Endothelial cell of umbilical vein (primary cell): ENCODE measurements around the gene KCNJ8. TPM values are rescaled to one million over a fixed set of nuclear protein-coding genes. Genes with fewer than 3 reads are reported as not detected.
"Not testable (repeated sequence)": the region's sequence is repeated elsewhere in the genome, so short reads cannot be mapped to it uniquely, and the experiment has no call there.

Source experiments
- BruUV-seq: library from RNA; stranded (reverse); fragments of 400-500 nt; replicated peaks from 2 replicates; lab custom pipeline; 2021; lab: Mats Ljungman, UMichigan
- CTCF ChIA-PET: fragments of 300-600, 350-600 bp; sonication (Branson Sonifier 250); formaldehyde crosslinking; loops from one replicate; lab custom pipeline; 2021; ENCODE audit warnings: antibody characterized with exemption, inconsistent platforms; lab: Charles Lee
- POLR2A ChIA-PET: fragments of 300-600, 350-600 bp; sonication (Branson Sonifier 250); formaldehyde crosslinking; loops from one replicate; lab custom pipeline; 2021; ENCODE audit warnings: antibody characterized with exemption, inconsistent platforms; lab: Charles Lee
- DNase-seq: peaks from one replicate; pipeline ENCODE4 v3.0.0-alpha.2; 2011; ENCODE audit warnings: low read depth, low spot score
- FAIRE-seq: peaks from 2 replicates; lab custom pipeline; 2011; peaks lifted over from hg19 to GRCh38; lab: Jason Lieb, UNC
- H2AFZ ChIP-seq: 2 replicates; pipeline ENCODE4 v1.6.0; 2012; ENCODE audit warnings: low read depth, low read length, control low read depth, inconsistent platforms
- H3K27ac ChIP-seq: 2 replicates; pipeline ENCODE4 v1.5.1; 2011; ENCODE audit warnings: low read depth, mild to moderate bottlenecking, control low read depth, low read length, moderate library complexity; ENCODE audit not compliant: insufficient read depth
- H3K27me3 ChIP-seq, 2 experiments: 2 replicates each; pipeline versions ENCODE4 v1.6.0 to v1.6.1; 2011; ENCODE audit warnings: low read length in 2 of 2, mixed read lengths in 1 of 2; ENCODE audit not compliant: control insufficient read depth in 2 of 2, insufficient read depth in 2 of 2
- H3K36me3 ChIP-seq, 2 experiments: 2 replicates in 1 of 2; 3 replicates in 1 of 2; pipeline ENCODE4 v1.5.1; 2011; ENCODE audit warnings: low read length in 2 of 2, mild to moderate bottlenecking in 1 of 2, moderate library complexity in 1 of 2; ENCODE audit not compliant: control insufficient read depth in 2 of 2, insufficient read depth in 2 of 2; ENCODE audit errors: extremely low read depth in 1 of 2
- H3K4me1 ChIP-seq: 3 replicates; pipeline ENCODE4 v1.5.1; 2011; ENCODE audit warnings: mild to moderate bottlenecking, low read length; ENCODE audit not compliant: control insufficient read depth, insufficient read depth; ENCODE audit errors: extremely low read depth
- H3K4me2 ChIP-seq: 2 replicates; pipeline ENCODE4 v1.6.1; 2011; ENCODE audit warnings: low read length, control low read depth, mixed read lengths; ENCODE audit not compliant: insufficient read depth
- H3K4me3 ChIP-seq, 3 experiments: fragments of 200-600 bp in 1 of 3; sonication (generic), shearing (Covaris generic) in 1 of 3; replicated peaks in 1 of 3; 2 replicates each; pipeline ENCODE4 v1.5.1; 2011 to 2016; ENCODE audit warnings: control low read depth in 3 of 3, low read length in 3 of 3, mild to moderate bottlenecking in 2 of 3, inconsistent platforms in 1 of 3, low read depth in 1 of 3, moderate library complexity in 1 of 3; ENCODE audit not compliant: insufficient read depth in 1 of 3
- H3K79me2 ChIP-seq: 2 replicates; pipeline ENCODE4 v1.6.0; 2012; ENCODE audit warnings: low read length, inconsistent platforms; ENCODE audit not compliant: control insufficient read depth, insufficient read depth
- H3K9ac ChIP-seq: replicated peaks from 2 replicates; pipeline ENCODE3; 2011; ENCODE audit warnings: low read length, control low read depth; ENCODE audit not compliant: insufficient read depth; ENCODE audit errors: extremely low read depth
- H3K9me1 ChIP-seq: replicated peaks from 3 replicates; pipeline ENCODE4 v1.6.0; 2011; ENCODE audit warnings: mild to moderate bottlenecking, low read length; ENCODE audit not compliant: control insufficient read depth, insufficient read depth; ENCODE audit errors: extremely low read depth
- H3K9me3 ChIP-seq: replicated peaks from 2 replicates; pipeline ENCODE4 v1.5.1; 2012; ENCODE audit warnings: low read length, inconsistent platforms; ENCODE audit not compliant: control insufficient read depth, insufficient read depth
- H4K20me1 ChIP-seq: replicated peaks from 2 replicates; pipeline ENCODE3; 2011; ENCODE audit warnings: mild to moderate bottlenecking, low read length; ENCODE audit not compliant: control insufficient read depth, insufficient read depth; ENCODE audit errors: extremely low read depth
- FOS ChIP-seq: IDR thresholded peaks from 2 replicates; pipeline ENCODE4 v1.6.1; 2011; ENCODE audit warnings: mild to moderate bottlenecking, low read length, moderate library complexity, borderline replicate concordance; ENCODE audit not compliant: insufficient read depth
- GATA2 ChIP-seq: IDR thresholded peaks from 2 replicates; pipeline ENCODE4 v1.7.0; 2011; ENCODE audit warnings: low read depth, mild to moderate bottlenecking, moderate library complexity, mixed read lengths, low read length; ENCODE audit not compliant: insufficient read length, insufficient read depth
- MYC ChIP-seq: IDR thresholded peaks from one replicate; pipeline ENCODE4 v1.6.1; 2011; ENCODE audit warnings: mild to moderate bottlenecking, low read depth, low read length
- POLR2AphosphoS5 ChIP-seq: IDR thresholded peaks from 2 replicates; pipeline ENCODE4 v1.6.1; 2012; ENCODE audit warnings: low read depth, mild to moderate bottlenecking, control low read depth, low read length, moderate library complexity; ENCODE audit not compliant: insufficient read depth
- dilution Hi-C: fragments of 300-500 bp; cut with MboI; formaldehyde crosslinking; loops from one replicate; pipeline ENCODE4 v1.15.0; 2019; ENCODE audit warnings: low sequenced_read_pairs; ENCODE audit not compliant: extremely low pct_ligation_motif_present
- intact Hi-C: fragments of 100-400 bp; cut with micrococcal nuclease; formaldehyde crosslinking; loops from one replicate; pipeline ENCODE4 v1.10.0; 2022
- polyA plus RNA-seq, 4 experiments: library from polyadenylated mRNA; depleted of rRNA in 3 of 4; stranded (reverse) in 3 of 4; unstranded in 1 of 4; fragments of >200 nt; gene quantifications; 2 replicates each; pipeline versions ENCODE4 v1.2.1 to v1.2.3, GENCODE V29; 2011 to 2012; ENCODE audit warnings: missing spikeins in 1 of 4
- total RNA-seq: library from RNA; stranded (reverse); gene quantifications from 2 replicates; pipeline ENCODE4 v1.2.3, GENCODE V29; 2021
- TF ChIP-seq, protein P1 (sequence below), 2 donors: IDR thresholded peaks; 1 replicate in 1 of 2; 2 replicates in 1 of 2; pipeline ENCODE4 v1.5.1; 2011; ENCODE audit warnings: low read length in 2 of 2, mild to moderate bottlenecking in 2 of 2, moderate library complexity in 2 of 2, control low read depth in 1 of 2, inconsistent platforms in 1 of 2, low read depth in 1 of 2; ENCODE audit not compliant: insufficient read depth in 1 of 2; ENCODE audit errors: extremely low read depth in 1 of 2

KCNJ8 gene
- total and polyA plus RNA-seq, 2 donors (not counting 3 experiments of a cell fraction or from before 2014, with no cell fraction given): not detected

DNA sequence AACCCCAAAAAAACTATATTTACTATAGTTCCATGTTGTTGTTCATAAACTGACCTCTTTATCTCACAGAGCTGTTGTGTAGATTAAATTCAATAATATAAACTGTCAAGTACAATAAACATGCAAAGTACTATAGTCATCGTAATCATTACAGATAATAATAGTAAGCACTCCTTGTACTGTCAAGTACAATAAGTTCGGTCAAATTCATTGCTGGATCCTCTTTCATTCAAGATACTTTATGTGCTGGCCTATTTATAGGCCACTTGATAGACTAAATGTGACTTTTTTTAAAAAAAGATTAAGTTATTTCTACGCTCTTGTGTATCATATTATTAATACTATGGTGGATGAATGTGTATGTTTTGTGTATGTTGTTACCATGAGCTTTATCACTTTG lies 39.2 kb upstream of the KCNJ8 start:
- no peak overlapping the region for H3K9ac ChIP-seq
- H3K4me3 ChIP-seq: no peak overlapping the region
- dilution Hi-C loops (no loop called here), intact Hi-C loops (no loop called here)
- no peaks in the 10 kb centered on the region for H3K4me1 ChIP-seq
- H3K27ac ChIP-seq: no peak overlapping the region
- no peak overlapping the region for H3K4me2 ChIP-seq
- no peaks in the 10 kb centered on the region for H3K9me3 ChIP-seq
- CTCF ChIA-PET: no interaction called here
- POLR2A ChIA-PET: no interaction called here
- H3K27me3 ChIP-seq: no peaks in the 10 kb centered on the region
- H3K79me2 ChIP-seq: no peaks in the 10 kb centered on the region
- no peaks in the 10 kb centered on the region for H4K20me1 ChIP-seq
- no TSS peak for BruUV-seq
- no peaks in the 10 kb centered on the region for H3K36me3 ChIP-seq
- FAIRE-seq (no peak), DNase-seq (no peak)
- H3K9me1 ChIP-seq: no peaks in the 10 kb centered on the region
- TF ChIP-seq MYC (no peak), GATA2 (no peak), FOS (no peak), POLR2AphosphoS5 (no peak)
- TF ChIP-seq, protein P1, sequence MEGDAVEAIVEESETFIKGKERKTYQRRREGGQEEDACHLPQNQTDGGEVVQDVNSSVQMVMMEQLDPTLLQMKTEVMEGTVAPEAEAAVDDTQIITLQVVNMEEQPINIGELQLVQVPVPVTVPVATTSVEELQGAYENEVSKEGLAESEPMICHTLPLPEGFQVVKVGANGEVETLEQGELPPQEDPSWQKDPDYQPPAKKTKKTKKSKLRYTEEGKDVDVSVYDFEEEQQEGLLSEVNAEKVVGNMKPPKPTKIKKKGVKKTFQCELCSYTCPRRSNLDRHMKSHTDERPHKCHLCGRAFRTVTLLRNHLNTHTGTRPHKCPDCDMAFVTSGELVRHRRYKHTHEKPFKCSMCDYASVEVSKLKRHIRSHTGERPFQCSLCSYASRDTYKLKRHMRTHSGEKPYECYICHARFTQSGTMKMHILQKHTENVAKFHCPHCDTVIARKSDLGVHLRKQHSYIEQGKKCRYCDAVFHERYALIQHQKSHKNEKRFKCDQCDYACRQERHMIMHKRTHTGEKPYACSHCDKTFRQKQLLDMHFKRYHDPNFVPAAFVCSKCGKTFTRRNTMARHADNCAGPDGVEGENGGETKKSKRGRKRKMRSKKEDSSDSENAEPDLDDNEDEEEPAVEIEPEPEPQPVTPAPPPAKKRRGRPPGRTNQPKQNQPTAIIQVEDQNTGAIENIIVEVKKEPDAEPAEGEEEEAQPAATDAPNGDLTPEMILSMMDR (IDR thresholded peaks at IDR 0.05; ENCODE audit: extremely low read depth in 1 of 2, insufficient read depth in 1 of 2, low read depth in 1 of 2, low read length in 2 of 2): no peak
- no peak overlapping the region for H2AFZ ChIP-seq

DNA sequence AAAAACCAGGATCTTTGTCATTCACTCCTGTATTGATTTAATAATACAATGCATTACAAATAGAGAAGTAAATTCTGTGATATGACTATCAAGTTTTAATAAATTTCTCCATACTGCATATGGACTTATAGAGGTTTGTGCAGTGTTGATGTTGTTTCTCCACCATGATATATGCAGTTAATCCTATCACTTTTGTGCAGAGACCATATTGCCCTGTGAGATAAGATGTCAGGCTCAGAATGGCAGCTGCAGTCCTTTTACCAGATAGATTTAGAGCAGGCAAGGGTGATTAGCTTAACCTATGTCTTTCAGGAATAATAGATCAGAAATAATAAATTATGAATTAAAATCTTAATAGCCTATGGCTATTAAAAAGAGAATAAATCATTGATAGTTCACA lies 38.6 kb upstream of the KCNJ8 start:
- H3K4me1 ChIP-seq: no peaks in the 10 kb centered on the region
- TF ChIP-seq GATA2: no peak
- TF ChIP-seq, protein P1 (IDR thresholded peaks at IDR 0.05; ENCODE audit: extremely low read depth in 1 of 2, insufficient read depth in 1 of 2, low read depth in 1 of 2, low read length in 2 of 2): no peak
- FAIRE-seq (no peak), DNase-seq (no peak)
- ChIA-PET CTCF (no interaction called here), POLR2A (no interaction called here)
- H3K4me3 ChIP-seq: no peak overlapping the region
- H3K79me2 ChIP-seq: no peaks in the 10 kb centered on the region
- no peaks in the 10 kb centered on the region for H3K36me3 ChIP-seq
- no peak overlapping the region for H3K9ac ChIP-seq
- no peaks in the 10 kb centered on the region for H3K9me1 ChIP-seq
- H3K27me3 ChIP-seq: no peaks in the 10 kb centered on the region
- dilution Hi-C loops (no loop called here), intact Hi-C loops (no loop called here)
- H3K9me3 ChIP-seq: no peaks in the 10 kb centered on the region
- H3K27ac ChIP-seq: no peak overlapping the region
- H2AFZ ChIP-seq: no peak overlapping the region
- H3K4me2 ChIP-seq: no peak overlapping the region
- H4K20me1 ChIP-seq: no peaks in the 10 kb centered on the region
- BruUV-seq: no TSS peak

DNA sequence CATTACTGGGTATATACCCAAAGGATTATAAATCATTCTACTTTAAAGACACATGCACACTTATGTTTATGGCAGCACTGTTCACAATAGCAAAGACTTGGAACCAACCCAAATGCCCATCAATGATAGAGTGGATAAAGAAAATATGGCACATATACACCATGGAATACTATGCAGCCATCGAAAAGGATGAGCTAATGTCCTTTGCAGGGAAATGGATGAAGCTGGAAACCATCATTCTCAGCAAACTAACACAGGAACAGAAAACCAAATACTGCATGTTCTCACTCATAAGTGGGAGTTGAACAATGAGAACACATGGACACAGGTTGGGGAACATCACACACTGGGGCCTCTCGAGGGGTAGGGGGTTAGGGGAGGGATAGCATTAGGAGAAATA lies 37.8 kb upstream of the KCNJ8 start:
- H3K79me2 ChIP-seq, CTCF ChIA-PET, H3K9ac ChIP-seq, H3K4me2 ChIP-seq, intact Hi-C loops, DNase-seq, H3K36me3 ChIP-seq, H3K9me1 ChIP-seq, FAIRE-seq, H3K27me3 ChIP-seq, H2AFZ ChIP-seq, H3K9me3 ChIP-seq, H3K27ac ChIP-seq, H3K4me3 ChIP-seq, H4K20me1 ChIP-seq, dilution Hi-C loops, POLR2A ChIA-PET, BruUV-seq, H3K4me1 ChIP-seq: not testable (repeated sequence)
